ENCODE results near the gene ZNF559. TPM values are rescaled to one million over a fixed set of nuclear protein-coding genes. Genes with fewer than 3 reads are reported as not detected.

The ZNF559 gene
- total RNA-seq, 1 donor from 2014 or later, result 25.7 TPM

- no peak for DNase-seq
These were observed 30.7 kb downstream of the ZNF559 start for GRCh38 chr19:9354651-9355050.

- no peak for DNase-seq
These were observed 38.9 kb downstream of the ZNF559 start, which contains the start of gene ZNF177 for GRCh38 chr19:9362905-9363304. Gene ZNF177 (plus strand): TSS chr19:9363013. CDS start chr19:9378312, 15,299 bp downstream.

GRCh38 chr19:9370738-9371619 lies 47.0 kb downstream of the ZNF559 start:
- DNase-seq, result no peak

- DNase-seq, result no peak
These were observed 57.4 kb downstream of the ZNF559 start for GRCh38 chr19:9381361-9381785.

Other genes starting within 250 kb of the ZNF559 start
- gene OR1M1, start 237.1 kb upstream of the ZNF559 start, total RNA-seq, result not detected in 2 replicates
- not detected in 2 replicates for gene OR7G2, start 216.7 kb upstream of the ZNF559 start, total RNA-seq
- not detected in 2 replicates for gene OR7G1, start 208.4 kb upstream of the ZNF559 start, total RNA-seq
- not detected in 2 replicates for gene OR7G3, start 197.2 kb upstream of the ZNF559 start, total RNA-seq
- gene ZNF317, start 183.8 kb upstream of the ZNF559 start, total RNA-seq, result 15.0 and 17.6 TPM in 2 replicates
- under 0.01 TPM in 1 of 2 replicates, not detected in the other for gene OR7D2, start 145.2 kb upstream of the ZNF559 start, total RNA-seq
- gene OR7D4, start 104.6 kb upstream of the ZNF559 start, total RNA-seq, result not detected in 2 replicates
- not detected in 2 replicates for gene OR7E24, start 73.2 kb upstream of the ZNF559 start, total RNA-seq
- gene ZNF699, start 14.3 kb upstream of the ZNF559 start, total RNA-seq, result 7.2 and 9.4 TPM in 2 replicates
- gene ZNF177, start 38.8 kb downstream of the ZNF559 start, total RNA-seq, result 1.4 and 3.1 TPM in 2 replicates
- gene ZNF266, start 111.4 kb downstream of the ZNF559 start, total RNA-seq, result 10.1 and 15.5 TPM in 2 replicates
- gene ZNF560, start 174.4 kb downstream of the ZNF559 start, total RNA-seq, result 0.14 and 0.68 TPM in 2 replicates
- 24.2 and 24.3 TPM in 2 replicates for gene ZNF426, start 214.5 kb downstream of the ZNF559 start, total RNA-seq